Psoas muscle (tissue), 8 donors: ENCODE measurements around the gene TNPO1. TPM values are rescaled to one million over a fixed set of nuclear protein-coding genes. Genes with fewer than 3 reads are reported as not detected.

Experiments used
- ATAC-seq, 4 donors: fragments of 200-7000 bp; cut with Tn5 transposase; one replicate each; pipeline ENCODE4 v1.9.1; 2020; ENCODE audit warnings: moderate library complexity in 3 of 4, mild to moderate bottlenecking in 2 of 4
- DNase-seq, 2 donors: peaks; one replicate each; pipeline ENCODE4 v3.0.0-alpha.2; 2020
- H3K27ac ChIP-seq: fragments of 200-600 bp; one replicate; pipeline ENCODE4 v1.8.0; 2022
- H3K27me3 ChIP-seq, 3 donors: fragments of 200-600 bp in 1 of 3; one replicate each; pipeline versions ENCODE4 v1.6.1 to v1.8.0; 2013 to 2022; ENCODE audit warnings: low read length in 2 of 3, mild to moderate bottlenecking in 2 of 3, moderate library complexity in 1 of 3; ENCODE audit not compliant: insufficient read depth in 3 of 3
- H3K36me3 ChIP-seq, 2 donors: fragments of 200-600 bp in 1 of 2; one replicate each; pipeline versions ENCODE4 v1.6.1 to v1.8.0; 2013 to 2022; ENCODE audit warnings: low read depth in 1 of 2, mild to moderate bottlenecking in 1 of 2, moderate library complexity in 1 of 2; ENCODE audit not compliant: insufficient read depth in 1 of 2
- H3K4me1 ChIP-seq: fragments of 200-600 bp; one replicate; pipeline ENCODE4 v1.8.0; 2022
- H3K4me3 ChIP-seq: fragments of 200-600 bp; one replicate; pipeline ENCODE4 v1.8.0; 2022; ENCODE audit warnings: mild to moderate bottlenecking
- H3K9me3 ChIP-seq: fragments of 200-600 bp; one replicate; pipeline ENCODE4 v1.8.0; 2022
- CTCF ChIP-seq: fragments of 200-600 bp; IDR thresholded peaks from one replicate; pipeline ENCODE4 v1.8.0; 2022; ENCODE audit warnings: antibody characterized with exemption
- WGBS, 3 donors: extraction: QIAGEN DNeasy Blood & Tissue Kit; methylation state at CpG; one replicate each; pipeline versions ENCODE4 v1.1.6 to v1.1.7; 2013; 5-methylcytosine and 5-hydroxymethylcytosine counted together
- intact Hi-C, 2 donors: fragments of 100-400 bp; cut with DNase I; formaldehyde crosslinking; loops; one replicate each; pipeline versions ENCODE4 v1.11.0 to v1.14.2; 2022
- polyA plus RNA-seq, 3 donors: library from polyadenylated mRNA; stranded (reverse); fragments of 200-250 nt; gene quantifications; one replicate each; pipeline ENCODE4 v1.2.3, GENCODE V29; 2013
- total RNA-seq, 4 donors: library from RNA; stranded (reverse); fragmentation: NEBNext Ultra II Directional in 2 of 4; extraction: Animal tissue kit (Norgen Biotek cat#: 25700) in 2 of 4; gene quantifications; one replicate each; pipeline versions ENCODE4 v1.2.1 to v1.2.4, GENCODE V29; 2021 to 2023
- donor health status: healthy with polysubstance abuse.
- donor health status: DM: no; HTN: no; CAD: no; lungs with moderate emphysema.
- donor health status: Bipolar disorder and iron deficiency.
- donor health status: healthy.
- donor health status: DM: yes; HTN: yes; CAD: no.
- donor health status: DM: no; HTN: no; CAD: no.
- donor health status: DM: no; HTN: no; CAD: no.
- donor health status: DM: yes; HTN: yes; CAD: no.

TNPO1 gene
- total and polyA plus RNA-seq, 7 donors: 15.0 to 115 (median 75.0) TPM

- ATAC-seq (no peak), DNase-seq (no peak)
- intact Hi-C loops: no loop called here
- no peaks in the 10 kb centered on the region for H3K27me3 ChIP-seq
- no peak overlapping the region for H3K27ac ChIP-seq
- no peak overlapping the region for H3K4me3 ChIP-seq
- no peak for TF ChIP-seq CTCF
- H3K9me3 ChIP-seq: no peaks in the 10 kb centered on the region
- peaks cover 7% of the 10 kb centered on the region for H3K4me1 ChIP-seq
- H3K36me3 ChIP-seq: no peaks in the 10 kb centered on the region
Measured at GRCh38 chr5:72947498-72947897, 131.0 kb downstream of the TNPO1 start.

- Histone ChIP-seq H3K4me1 (peaks cover 12% of the 10 kb centered on the region), H3K36me3 (no peaks in the 10 kb centered on the region), H3K27me3 (no peaks in the 10 kb centered on the region), H3K9me3 (no peaks in the 10 kb centered on the region), H3K4me3 (no peak overlapping the region), H3K27ac (no peak overlapping the region)
- ATAC-seq: no peak
- no peak for DNase-seq
- intact Hi-C loops: no loop called here
- no peak for TF ChIP-seq CTCF
Measured at GRCh38 chr5:72949481-72949880, 133.0 kb downstream of the TNPO1 start.

DNA sequence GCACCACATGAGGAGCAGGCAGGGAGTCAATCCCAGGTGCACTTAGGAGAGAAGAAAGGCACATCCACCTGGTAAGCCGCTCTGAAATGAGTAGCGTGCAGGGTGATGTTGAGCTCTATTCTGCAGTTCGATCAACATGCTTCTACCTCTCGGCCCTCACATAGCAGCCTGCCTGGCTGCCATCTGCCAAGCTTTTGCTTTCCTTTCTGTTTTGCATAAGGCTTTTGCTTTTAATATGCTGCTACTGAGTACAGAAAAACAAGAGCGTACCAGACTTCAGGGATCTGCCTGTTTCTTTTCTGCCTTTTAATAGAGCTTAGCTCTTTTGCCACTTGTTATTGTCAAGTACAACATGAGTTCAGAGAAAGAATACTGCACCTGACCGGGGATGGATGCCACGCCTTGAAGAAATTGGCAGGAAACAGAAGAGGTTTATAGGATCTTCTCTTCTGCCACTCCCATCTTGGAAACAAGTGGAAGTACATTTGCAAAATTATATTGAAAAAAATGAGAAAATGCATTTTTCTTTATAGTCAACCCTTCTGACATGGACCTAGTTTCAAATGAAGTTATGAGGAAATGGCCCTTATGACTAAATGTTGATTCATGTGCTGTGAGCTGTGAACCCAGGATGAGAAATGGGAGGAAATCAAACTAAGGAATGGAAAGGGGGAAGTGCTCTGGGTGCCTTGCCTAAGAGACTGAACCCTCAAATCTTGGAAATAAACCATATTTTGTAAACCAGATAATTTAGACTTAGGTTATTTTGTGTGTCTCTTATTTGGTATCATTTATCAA, 135.4 kb downstream of the TNPO1 start:
- Histone ChIP-seq H3K27me3 (no peaks in the 10 kb centered on the region), H3K4me3 (no peak overlapping the region), H3K36me3 (no peaks in the 10 kb centered on the region), H3K9me3 (no peaks in the 10 kb centered on the region), H3K4me1 (peaks cover 12% of the 10 kb centered on the region), H3K27ac (no peak overlapping the region)
- DNase-seq (no peak), ATAC-seq (no peak)
- TF ChIP-seq CTCF: no peak
- intact Hi-C loops: no loop called here
- 92 to 96% (median 95%) methylated on average over 7 of the region's 7 CpGs for WGBS, 3 donors

DNA sequence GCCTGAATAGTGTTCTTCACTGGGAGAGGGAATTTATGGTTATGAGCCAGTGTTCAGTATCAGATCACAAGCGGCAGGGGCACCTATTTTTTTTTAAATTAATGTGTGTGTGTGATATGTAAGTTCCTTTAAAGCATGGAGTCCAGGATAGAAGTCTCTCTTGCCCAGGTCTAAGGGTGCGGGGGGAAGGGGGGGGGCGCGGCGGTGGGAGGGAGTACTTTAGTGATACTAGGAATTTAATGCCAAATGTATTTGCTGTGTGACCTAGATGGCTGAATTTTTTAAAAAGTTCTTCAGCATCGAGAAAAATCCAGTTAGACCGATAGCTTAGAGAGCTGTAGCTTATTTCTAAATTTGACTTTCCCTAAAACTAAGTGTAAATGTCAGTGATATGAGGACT, 137.9 kb downstream of the TNPO1 start:
- ATAC-seq: no peak
- intact Hi-C loops: no loop called here
- Histone ChIP-seq H3K27me3 (no peaks in the 10 kb centered on the region), H3K27ac (peak overlapping the region; percentile 96), H3K4me3 (peak overlapping the region; percentile 86), H3K4me1 (peaks cover 29% of the 10 kb centered on the region), H3K9me3 (no peaks in the 10 kb centered on the region), H3K36me3 (no peaks in the 10 kb centered on the region)
- DNase-seq: no peak
- WGBS, 3 donors: 78 to 82% (median 81%) methylated on average over 7 of the region's 7 CpGs
- TF ChIP-seq CTCF: no peak
